Measurements from ENCODE around the gene RSAD2. TPM values are rescaled to one million over a fixed set of nuclear protein-coding genes. Genes with fewer than 3 reads are reported as not detected.

The RSAD2 gene, protein sequence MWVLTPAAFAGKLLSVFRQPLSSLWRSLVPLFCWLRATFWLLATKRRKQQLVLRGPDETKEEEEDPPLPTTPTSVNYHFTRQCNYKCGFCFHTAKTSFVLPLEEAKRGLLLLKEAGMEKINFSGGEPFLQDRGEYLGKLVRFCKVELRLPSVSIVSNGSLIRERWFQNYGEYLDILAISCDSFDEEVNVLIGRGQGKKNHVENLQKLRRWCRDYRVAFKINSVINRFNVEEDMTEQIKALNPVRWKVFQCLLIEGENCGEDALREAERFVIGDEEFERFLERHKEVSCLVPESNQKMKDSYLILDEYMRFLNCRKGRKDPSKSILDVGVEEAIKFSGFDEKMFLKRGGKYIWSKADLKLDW
- total RNA-seq (2014; rRNA removed; shearing (Covaris generic)): 0.48 TPM in 1 of 2 replicates, not detected in the other
- 0.04 TPM in 1 of 2 replicates, not detected in the other for polyA plus RNA-seq (2015; cell fraction: cytosol; rRNA removed)
- 0.16 TPM in 1 of 2 replicates, not detected in the other for polyA plus RNA-seq (2015; cell fraction: nucleus; rRNA removed)

GRCh38 chr2:6877402-6878304 lies at the start of gene RSAD2:
TSS of gene RSAD2 (plus strand) at chr2:6877777. CDS start at chr2:6877801, 24 bp downstream.
- in situ Hi-C loops (cut with HindIII; ENCODE audit: low pct_unique_long_range_greater_than_20kb, low sequenced_read_pairs): no loop called here
- peak; percentile 17 for DNase-seq (ENCODE audit: low read depth, low spot score)

GRCh38 chr2:6828299-6828584 lies 49.3 kb upstream of the RSAD2 start:
- DNase-seq (ENCODE audit: low read depth, low spot score): peak; percentile 73
- in situ Hi-C loops (cut with HindIII; ENCODE audit: low pct_unique_long_range_greater_than_20kb, low sequenced_read_pairs): no loop called here

GRCh38 chr2:6831229-6831628 lies 46.3 kb upstream of the RSAD2 start:
- no peak for DNase-seq (ENCODE audit: low read depth, low spot score)
- in situ Hi-C loops (cut with HindIII; ENCODE audit: low pct_unique_long_range_greater_than_20kb, low sequenced_read_pairs): no loop called here

- DNase-seq (ENCODE audit: low read depth, low spot score): no peak
- in situ Hi-C loops (cut with HindIII; ENCODE audit: low pct_unique_long_range_greater_than_20kb, low sequenced_read_pairs): no loop called here
Measured at GRCh38 chr2:6832596-6833299, 44.8 kb upstream of the RSAD2 start.

DNA sequence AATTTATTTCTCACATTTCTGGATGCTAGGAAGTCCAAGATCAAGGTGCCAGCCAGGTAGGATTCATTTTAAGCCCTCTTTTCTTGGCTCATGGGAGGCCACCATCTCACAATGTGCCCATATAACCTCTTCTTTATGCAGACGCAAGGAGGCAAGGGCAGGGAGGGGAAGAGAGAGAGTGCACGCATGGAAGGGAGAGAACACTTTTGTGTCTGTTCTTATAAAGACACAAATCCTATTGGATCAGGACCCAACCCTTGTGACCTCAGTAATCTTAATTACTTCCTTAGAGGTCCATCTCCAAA lies 44.3 kb upstream of the RSAD2 start:
- in situ Hi-C loops (cut with HindIII; ENCODE audit: low pct_unique_long_range_greater_than_20kb, low sequenced_read_pairs): no loop called here
- no peak for DNase-seq (ENCODE audit: low read depth, low spot score)

DNA sequence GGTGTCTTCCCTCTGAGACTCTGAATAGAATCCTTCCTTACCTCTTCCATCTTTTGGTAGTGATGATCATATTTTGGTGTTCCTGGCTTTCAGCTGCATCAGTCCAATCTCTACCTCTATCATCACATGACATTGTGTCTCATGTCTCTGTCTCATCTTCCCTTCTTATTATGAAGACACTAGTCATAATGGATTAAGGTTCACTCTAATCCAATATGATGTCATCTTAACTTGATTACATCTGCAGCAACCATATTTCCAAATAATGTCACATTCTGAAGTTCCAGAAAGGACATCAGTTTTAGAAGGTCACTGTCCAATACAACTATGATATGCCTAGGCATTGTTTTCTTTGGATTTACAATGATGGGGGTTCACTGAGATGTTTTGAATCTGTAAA lies 43.4 kb upstream of the RSAD2 start:
- in situ Hi-C loops (cut with HindIII; ENCODE audit: low pct_unique_long_range_greater_than_20kb, low sequenced_read_pairs): no loop called here
- DNase-seq (ENCODE audit: low read depth, low spot score): no peak

DNA sequence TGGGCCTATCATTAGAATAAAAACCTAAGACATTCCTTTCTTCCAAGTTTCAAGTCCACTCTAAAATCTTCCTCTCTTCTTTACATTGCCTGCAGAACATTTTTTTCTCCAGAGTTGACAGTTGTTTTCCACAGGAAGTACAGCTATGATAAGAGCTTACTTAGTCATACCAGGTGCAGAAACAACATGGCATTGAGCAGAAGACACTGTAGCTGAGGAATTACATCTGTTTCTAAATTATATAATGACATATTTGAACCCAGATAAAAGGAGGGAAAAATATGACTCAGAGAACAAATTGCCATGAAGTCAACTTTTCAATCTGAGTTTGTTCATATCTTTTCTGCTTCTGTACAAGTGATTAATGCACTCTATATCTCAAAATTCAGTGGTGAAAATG lies 42.1 kb upstream of the RSAD2 start:
- no peak for DNase-seq (ENCODE audit: low read depth, low spot score)
- in situ Hi-C loops (cut with HindIII; ENCODE audit: low pct_unique_long_range_greater_than_20kb, low sequenced_read_pairs): no loop called here

DNA sequence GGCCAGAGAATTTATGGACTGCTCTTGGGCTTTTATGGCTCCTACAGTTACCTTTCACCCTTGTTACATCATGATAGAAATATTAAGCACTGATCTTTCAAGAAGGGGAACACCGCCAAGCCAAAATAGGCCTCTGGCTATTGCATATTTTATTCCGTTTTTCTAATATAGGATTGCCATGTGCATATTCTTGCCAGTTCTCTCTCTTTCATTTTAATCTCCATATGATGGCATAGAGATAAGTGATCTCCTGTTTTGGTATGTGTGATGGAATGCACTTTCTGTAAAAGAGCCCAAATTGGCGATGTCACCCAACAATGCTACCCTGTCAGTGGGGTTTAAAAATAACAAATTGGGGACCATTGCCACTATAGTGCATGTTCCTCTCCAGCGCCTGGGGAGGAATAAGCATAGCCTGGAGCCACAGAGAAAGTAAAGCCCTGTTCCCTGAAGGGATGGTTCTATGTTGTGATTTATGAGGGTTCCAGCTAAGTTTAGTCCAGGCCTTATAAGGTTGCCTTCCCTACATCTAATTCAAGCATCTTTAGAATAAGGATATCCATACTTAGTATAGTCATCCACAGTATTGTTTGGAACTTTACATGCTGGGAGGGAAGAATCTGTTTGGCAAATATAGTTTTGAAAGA lies 38.8 kb upstream of the RSAD2 start:
- DNase-seq (ENCODE audit: low read depth, low spot score): no peak
- in situ Hi-C loops (cut with HindIII; ENCODE audit: low pct_unique_long_range_greater_than_20kb, low sequenced_read_pairs): no loop called here

DNA sequence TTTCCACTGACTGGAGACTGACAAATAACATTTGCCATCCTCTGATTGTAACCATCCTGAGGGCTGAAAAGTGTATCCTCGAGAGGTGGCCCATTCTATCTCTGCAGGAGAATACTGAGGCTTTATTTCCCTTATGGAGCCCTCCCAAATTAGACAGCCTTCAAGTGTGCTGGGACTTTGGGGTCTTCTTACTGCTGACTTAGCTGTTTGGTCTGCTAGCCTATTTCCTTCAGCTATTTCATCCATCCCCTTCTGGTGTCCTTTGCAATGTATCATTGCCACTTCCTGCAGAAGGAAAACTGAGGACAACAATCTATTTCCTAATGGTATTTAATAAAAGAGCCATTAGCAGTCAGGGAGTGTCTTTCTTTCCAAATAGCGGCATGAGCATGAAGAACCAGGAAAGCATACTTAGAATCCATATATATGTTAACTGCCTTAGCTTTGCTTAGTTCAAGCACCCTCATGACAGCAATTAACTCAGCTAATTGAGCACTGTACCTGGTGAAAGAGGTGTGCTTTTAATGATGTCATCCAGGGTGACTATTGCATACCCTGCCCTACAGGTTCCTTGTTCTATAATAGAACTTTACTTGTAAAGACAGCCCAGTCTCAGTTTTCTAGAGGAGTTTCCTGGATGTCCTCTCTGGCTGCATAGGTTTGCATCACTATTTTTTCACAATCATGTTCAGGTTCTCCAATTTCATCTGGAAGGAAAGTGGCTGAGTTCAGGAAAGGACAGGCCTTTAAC lies 35.9 kb upstream of the RSAD2 start:
- in situ Hi-C loops (cut with HindIII; ENCODE audit: low pct_unique_long_range_greater_than_20kb, low sequenced_read_pairs): no loop called here
- no peak for DNase-seq (ENCODE audit: low read depth, low spot score)

- in situ Hi-C loops (cut with HindIII; ENCODE audit: low pct_unique_long_range_greater_than_20kb, low sequenced_read_pairs): no loop called here
- no peak for DNase-seq (ENCODE audit: low read depth, low spot score)
Measured at GRCh38 chr2:6845312-6845711, 32.3 kb upstream of the RSAD2 start.

GRCh38 chr2:6845903-6846302 lies 31.7 kb upstream of the RSAD2 start:
- in situ Hi-C loops (cut with HindIII; ENCODE audit: low pct_unique_long_range_greater_than_20kb, low sequenced_read_pairs): no loop called here
- DNase-seq (ENCODE audit: low read depth, low spot score): peak; percentile 47

DNA sequence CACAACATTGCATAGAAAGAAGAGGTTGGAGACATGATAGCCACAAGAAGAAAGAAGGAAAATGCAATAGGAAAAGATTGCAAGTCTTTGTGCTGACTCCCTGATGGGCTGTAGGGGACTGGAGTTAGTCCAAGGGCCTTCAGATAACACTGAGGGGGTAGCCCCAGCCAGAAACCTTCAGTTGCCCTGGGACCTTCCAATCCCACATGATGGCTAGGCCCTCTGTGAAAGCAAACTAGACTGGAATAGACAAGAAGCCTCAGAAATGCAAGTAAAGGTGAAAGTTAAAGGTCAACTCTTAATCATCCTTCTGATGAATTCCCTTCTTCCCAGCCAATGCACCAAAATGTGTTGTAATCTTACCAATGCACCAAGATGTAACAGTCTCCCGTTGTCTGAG lies 31.0 kb upstream of the RSAD2 start:
- in situ Hi-C loops (cut with HindIII; ENCODE audit: low pct_unique_long_range_greater_than_20kb, low sequenced_read_pairs): no loop called here
- no peak for DNase-seq (ENCODE audit: low read depth, low spot score)

GRCh38 chr2:6846967-6847681 lies 30.5 kb upstream of the RSAD2 start:
- in situ Hi-C loops (cut with HindIII; ENCODE audit: low pct_unique_long_range_greater_than_20kb, low sequenced_read_pairs): no loop called here
- DNase-seq (ENCODE audit: low read depth, low spot score): no peak

GRCh38 chr2:6852195-6852594 lies 25.4 kb upstream of the RSAD2 start:
- in situ Hi-C loops (cut with HindIII; ENCODE audit: low pct_unique_long_range_greater_than_20kb, low sequenced_read_pairs): no loop called here
- no peak for DNase-seq (ENCODE audit: low read depth, low spot score)

DNA sequence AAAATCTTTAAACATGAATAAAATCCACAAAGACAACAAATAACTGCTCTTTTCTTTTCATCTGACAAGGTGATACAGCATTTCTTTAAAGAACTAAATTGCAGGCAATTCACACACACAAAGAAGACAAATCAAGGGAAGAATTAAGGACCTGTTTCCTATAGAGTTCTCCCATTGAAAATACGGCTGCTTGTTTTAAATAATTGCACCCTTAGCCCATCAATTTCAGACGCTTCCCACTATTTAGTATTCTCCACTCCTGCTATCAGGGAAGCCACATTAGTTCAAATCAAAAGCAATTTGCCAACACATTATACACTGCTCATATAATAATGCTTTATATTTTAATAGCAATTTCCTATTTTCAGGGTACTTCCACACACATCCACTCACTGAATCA lies 23.2 kb upstream of the RSAD2 start:
- in situ Hi-C loops (cut with HindIII; ENCODE audit: low pct_unique_long_range_greater_than_20kb, low sequenced_read_pairs): no loop called here

DNA sequence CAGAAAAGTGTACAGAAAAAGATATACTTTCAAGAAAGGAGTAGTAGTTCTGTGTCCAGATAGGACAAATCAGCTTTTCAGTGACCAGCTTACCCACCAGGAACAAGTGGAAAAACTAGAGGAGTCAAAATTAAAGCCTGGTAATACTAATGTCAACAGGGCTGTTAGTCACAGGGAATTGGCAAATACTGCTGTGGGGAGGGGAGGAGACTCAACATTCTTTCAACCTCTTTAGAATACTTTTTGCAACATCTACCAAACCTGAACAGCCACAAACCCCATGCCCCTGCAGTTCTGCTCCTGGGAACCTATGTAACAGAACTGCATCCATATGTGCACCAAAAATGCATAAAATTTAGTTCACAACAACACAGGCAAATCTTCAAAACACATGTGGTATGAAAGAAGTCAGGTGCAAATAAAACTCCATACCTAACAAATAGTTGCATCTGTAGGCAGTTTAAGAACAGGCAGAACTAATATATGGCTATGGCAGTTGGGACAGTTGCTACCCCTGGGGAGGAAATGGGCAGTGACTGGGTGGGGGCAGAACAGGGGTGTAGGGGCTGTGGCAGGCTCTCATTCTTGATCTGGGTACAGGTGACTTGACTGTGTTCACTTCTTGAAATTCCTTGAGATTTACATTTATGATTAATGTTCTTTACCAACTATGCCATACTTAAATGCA lies 21.6 kb upstream of the RSAD2 start:
- in situ Hi-C loops (cut with HindIII; ENCODE audit: low pct_unique_long_range_greater_than_20kb, low sequenced_read_pairs): no loop called here
- DNase-seq (ENCODE audit: low read depth, low spot score): no peak

More for the DNA sequence above, 23.2 kb upstream of the RSAD2 start:
- DNase-seq (ENCODE audit: low read depth, low spot score): no peak
